MM.1S (cell line): Measurements from ENCODE around the gene AIP.

Source experiments
- CTCF ChIP-seq: fragments of 300-600 bp; sonication (generic); IDR thresholded peaks from 2 replicates; pipeline ENCODE4 v1.5.1; 2016; ENCODE audit warnings: antibody characterized with exemption, low read length, mixed read lengths
- EZH2phosphoT487 ChIP-seq: fragments of 300-600 bp; sonication (generic); IDR thresholded peaks from 2 replicates; pipeline ENCODE4 v1.6.1; 2018; ENCODE audit warnings: antibody characterized with exemption, low read length

- no peak for TF ChIP-seq CTCF
- no peak for TF ChIP-seq EZH2phosphoT487
Observed at GRCh38 chr11:67501854-67502253, 19.0 kb downstream of the AIP start.
